Measurements from ENCODE around the gene PTAFR.

Gene PTAFR

DNA sequence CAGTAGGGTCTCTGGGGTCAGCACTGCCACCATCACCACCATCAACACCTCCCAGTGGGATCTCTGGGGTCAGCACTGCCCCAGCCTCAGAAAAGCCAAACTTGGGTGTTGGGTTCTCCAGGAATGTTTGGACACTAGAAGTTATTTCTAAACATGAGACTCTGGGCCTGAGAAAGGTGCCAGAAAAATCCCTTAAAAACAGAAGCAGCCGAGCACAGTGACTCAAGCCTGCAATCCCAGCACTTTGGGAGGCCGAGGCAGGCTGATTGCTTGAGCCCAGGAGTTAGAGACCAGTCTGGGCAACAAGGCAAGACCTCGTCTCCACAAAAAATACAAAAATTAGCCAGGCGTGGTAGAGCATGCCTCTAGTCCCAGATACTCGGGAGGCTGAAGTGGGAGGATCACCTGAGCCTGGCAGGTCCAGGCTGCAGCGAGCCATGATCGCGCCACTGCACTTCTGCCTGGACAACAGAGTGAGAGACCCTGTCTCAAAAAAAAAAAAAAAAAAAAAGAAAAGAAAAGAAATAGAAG lies 470 bp downstream of the PTAFR start:
- DNase-seq (ENCODE audit: low read depth), result no peak

DNA sequence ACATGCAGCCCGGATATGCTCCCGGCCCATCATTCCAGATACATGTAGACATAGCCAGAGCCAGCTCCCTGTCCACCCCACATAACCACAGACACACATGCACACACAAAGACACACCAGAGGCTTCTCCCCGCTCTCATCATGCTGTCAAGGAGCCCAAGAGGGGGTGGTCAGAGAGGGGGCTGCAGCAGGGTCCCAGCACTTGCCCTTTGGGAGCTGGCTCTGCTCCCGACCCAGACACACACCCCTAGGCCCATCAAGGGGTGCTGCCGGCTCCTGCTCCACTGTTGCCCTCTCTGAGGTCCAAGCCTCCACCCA lies 2.6 kb downstream of the PTAFR start:
- DNase-seq (ENCODE audit: low read depth), result no peak

DNA sequence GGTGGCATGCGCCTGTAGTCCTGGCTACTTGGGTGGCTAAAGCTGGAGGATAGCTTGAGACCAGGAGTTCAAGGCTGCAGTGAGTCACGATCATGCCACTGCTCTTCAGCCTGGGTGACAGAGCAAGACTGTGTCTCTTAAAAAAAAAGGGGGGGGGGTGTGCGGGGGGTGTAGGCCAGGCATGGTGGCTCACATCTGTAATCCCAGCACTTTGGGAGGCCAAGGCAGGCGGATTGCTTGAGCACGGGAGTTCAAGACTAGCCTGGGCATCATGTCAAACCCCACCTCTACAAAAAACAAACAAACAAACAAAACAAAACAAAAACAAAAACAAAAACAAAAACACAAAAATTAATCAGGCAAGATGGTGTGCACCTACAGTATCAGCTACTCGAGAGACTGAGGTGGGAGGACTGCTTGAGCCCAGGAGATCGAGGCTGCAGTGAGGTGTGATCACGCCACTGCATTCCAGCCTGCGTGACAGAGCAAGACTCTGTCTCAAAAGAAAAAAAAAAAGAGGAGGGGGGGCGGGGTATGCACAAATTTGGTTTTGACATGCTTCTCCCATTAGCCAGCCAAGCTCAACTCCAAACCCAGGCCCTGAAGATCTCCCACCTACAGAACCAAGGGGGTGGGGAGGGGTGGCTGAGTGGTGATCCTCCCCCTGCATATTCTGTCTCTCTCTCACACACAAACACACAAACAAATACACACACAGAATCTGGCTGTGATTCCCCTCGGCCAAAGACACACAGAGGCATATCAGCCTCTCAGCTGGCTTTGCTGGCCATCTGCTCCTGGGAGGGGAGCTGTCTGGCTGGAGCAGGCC lies 3.1 kb downstream of the PTAFR start:
- DNase-seq (ENCODE audit: low read depth), result no peak

DNA sequence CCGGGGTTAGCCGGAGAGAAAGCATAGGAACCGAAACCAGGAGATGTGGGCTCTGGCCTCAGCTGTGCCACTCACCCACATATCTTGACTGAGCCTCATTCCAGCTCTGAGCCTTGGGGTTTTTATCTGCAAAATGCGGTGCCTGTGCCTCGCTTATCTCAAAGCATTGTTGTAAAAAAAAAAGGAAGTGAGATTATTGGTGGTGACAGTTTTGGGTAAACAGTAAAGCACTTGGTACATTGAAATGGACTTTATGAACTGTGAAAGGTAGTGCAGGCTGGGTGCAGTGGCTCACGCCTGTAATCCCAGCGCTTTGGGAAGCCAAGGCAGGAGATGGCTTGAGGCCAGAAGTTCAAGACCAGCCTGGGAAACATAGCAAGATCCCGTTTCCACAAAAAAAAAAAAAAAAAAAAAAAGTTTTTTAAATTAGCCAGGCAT lies 3.8 kb downstream of the PTAFR start:
- no peak for DNase-seq (ENCODE audit: low read depth)

DNA sequence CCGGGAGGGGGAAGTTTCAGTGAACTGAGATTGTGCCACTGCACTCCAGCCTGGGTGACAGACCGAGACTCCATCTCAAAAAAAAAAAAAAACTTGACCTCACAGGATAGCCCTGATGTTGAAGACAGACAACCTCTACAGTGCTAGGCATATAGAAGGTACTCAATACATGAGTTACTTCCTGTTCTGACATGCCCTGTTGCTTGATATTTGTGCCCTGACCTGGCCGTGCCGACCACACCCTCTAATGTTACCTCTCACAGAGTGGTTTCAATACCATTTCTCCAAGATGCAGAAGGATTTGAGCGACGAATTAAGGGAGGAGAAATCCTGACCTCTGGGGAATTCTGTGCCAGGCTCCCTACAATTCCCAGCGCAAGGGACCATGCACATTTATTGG lies 5.2 kb downstream of the PTAFR start:
- DNase-seq (ENCODE audit: low read depth), result no peak

DNA sequence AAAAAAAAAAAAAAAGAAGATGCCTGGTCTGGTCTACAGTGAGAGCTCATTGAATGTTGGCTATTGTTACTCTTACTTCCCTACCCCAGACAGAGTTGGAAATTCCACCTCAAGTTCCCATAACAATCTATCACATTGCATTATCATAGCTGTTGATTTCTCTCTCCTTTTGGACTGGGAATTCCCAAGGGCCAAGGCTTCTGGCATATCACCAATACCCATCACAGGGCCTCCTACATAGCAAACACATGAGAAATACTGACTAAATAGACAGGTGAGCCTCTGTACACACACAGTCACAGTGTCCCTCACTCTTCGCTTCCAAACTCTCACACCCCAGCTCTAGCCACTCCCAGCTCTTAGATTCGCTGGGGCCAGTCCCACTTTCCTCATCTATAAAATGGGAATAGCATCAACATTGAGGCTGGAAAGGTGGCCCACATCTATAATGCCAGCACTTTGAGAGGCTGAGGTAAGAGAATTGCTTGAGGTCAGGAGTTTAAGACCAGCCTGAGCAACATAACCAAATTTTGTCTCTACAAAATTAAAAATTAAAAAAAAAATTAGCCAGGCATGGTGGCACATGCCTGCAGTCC lies 6.4 kb downstream of the PTAFR start:
- DNase-seq (ENCODE audit: low read depth), result no peak

DNA sequence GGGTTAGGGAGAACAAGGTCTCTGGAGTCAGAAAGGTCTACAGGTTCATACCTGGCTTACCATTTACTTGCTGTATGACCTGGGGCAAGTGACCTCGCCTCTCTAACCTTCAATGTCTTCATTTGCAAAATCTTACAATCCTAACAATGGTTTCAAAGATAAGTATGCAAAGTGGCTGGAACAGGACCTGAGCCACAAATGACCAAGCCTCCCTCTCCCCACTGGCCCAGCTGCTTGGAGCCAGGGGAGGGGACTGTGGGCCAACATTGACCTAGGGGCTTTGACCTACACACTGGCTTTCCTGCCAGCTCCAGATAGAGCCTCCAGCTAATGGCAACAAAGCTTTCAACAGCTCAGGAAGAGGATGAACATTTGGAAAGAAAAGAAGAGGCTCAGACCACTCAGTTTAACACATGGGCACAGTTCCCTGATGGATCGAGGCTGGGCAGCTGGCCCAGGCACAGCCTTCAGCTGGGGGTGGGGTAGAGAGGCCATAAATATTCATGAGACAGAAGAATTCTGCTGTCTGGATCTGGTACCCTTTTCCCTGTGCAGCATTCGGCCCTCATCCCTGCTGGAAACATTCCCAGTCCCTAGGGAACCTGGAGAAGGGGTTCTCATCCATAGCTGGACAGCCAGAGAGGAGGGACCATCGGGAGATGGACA lies 12.9 kb downstream of the PTAFR start:
- no peak for DNase-seq (ENCODE audit: low read depth)

DNA sequence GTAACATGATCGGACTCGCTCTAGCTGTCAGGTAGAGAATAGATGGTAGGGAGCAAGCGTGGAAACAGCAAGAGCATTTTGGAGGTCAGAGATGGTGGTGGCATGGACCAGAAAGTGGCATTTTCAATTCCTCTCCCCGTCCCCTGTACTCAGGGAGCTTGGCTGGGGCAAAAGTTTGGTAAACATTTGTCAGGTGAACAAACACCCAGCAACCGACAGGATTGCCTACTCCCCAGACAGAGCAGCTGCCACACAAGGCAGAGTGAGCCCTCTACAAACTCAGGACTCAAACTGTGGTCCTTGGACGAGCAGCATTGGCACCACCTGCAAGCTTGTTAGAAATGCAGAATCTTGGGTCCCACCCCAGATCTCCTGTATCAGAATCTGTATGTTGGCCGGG lies 14.3 kb downstream of the PTAFR start:
- DNase-seq (ENCODE audit: low read depth), result no peak

DNA sequence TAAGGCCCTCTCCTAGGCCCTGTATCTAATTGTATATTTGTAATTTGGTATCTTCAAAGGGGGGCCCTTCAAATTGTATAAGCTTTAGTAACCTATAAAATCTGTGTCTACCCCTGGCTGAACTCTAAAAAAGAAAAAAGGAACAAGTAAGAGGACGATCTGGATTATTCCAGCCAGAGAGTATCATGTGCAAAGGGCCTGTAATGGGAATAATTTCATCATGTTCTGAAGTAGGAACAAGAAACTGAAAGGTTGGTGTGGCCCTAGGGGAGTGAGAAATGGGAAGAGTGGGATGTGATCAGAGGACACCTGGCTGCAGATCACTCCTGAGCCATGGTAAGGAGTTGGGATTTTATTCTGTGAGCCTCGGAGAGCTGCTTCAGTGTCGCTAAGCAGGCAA lies 14.7 kb downstream of the PTAFR start:
- no peak for DNase-seq (ENCODE audit: low read depth)

DNA sequence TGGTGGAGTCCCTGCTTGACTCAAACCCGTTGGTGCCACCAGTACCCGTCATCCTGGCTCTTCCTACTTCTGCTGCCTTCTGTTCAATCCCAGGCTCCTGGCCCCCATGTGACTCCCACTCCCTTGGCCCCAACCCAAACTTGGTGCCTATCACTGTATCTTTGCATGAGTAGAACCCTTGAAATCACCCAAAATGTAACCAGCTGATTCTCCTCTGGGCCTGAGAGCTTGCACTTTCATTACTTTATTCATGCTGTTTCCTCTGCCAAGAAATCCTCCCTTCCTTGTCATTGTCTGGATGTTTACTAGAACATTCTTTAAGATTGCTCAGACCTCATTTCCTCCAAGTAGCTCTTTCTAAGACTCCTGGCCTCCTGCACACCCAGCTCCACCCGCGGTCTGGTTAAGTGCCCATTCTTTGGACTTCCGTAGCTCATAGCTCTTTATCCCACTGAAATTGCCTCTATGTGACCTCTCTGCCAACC lies 15.7 kb downstream of the PTAFR start:
- DNase-seq (ENCODE audit: low read depth), result no peak

DNA sequence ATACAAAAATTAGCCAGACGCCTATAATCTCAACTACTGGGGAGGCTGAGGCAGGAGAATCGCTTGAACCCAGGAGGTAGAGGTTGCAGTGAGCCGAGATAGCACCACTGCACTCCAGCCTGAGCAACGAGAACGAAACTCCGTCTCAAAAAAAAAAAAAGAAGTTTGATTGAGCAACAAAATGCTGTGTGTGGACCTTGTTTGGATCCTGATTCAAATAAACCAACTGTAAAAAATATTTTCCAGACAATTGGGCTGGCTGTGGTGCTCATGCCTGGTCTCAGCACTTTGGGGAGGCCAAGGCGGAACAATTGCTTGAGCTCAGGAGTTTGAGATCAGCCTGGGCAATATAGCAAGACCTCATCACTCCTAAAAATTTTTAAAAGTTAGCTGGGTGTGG lies 16.8 kb downstream of the PTAFR start:
- DNase-seq (ENCODE audit: low read depth), result no peak

DNA sequence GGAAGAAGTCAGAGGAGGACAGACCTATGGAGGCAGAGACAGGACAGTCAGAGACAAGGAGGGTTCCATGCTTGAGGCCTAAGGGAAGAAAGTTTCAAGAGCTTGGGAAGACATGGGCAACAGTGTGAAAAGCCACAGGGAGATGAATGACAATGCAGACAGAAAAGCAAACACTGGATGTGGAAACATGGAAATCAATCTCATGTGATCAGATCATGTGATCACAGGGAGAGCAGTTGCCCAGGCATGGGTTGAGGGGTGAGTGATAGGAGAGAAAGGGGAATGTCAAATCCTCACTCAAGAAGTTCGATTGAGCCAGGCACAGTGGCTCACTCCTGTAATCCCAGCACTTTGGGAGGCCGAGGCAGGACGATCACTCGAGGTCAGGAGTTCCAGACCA lies 17.2 kb downstream of the PTAFR start:
- no peak for DNase-seq (ENCODE audit: low read depth)

DNA sequence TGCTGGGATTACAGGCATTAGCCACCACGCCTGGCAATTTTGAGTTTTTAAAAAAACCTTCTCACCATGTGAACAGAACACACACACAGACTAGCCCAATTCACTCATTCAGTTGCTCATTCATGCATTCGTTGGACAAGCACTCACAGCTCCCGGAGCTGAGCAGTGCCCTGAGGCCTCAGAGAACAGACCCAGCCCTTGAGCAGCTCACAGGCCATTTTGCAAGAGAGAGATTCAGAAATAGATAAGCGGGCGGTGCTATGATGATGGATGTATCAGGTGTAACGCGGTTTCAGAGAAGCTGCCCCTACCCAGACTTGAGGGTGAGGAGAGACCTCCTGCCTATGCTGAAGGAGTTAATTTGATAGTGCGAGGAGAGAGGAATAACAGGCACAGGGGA lies 18.6 kb downstream of the PTAFR start:
- DNase-seq (ENCODE audit: low read depth), result no peak

DNA sequence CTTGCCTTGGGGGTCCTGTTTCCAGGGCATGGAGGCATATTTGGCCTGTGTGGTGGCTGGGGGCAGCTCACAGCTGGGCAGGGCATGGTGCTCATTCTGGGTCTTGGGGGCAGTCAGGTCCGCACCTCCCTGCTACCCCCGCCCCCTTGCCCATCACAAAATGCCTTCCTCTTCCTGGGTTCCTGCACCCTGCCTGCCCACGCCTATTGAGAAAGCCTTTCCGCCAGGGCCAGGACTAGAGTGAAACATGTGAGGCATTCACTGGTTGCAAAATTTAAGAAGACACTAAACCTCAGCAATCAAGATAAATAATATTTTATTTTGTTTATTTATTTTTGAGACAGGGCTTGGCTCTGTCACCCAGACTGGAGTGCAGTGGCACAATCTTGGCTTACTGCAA lies 19.7 kb downstream of the PTAFR start:
- DNase-seq (ENCODE audit: low read depth), result no peak

DNA sequence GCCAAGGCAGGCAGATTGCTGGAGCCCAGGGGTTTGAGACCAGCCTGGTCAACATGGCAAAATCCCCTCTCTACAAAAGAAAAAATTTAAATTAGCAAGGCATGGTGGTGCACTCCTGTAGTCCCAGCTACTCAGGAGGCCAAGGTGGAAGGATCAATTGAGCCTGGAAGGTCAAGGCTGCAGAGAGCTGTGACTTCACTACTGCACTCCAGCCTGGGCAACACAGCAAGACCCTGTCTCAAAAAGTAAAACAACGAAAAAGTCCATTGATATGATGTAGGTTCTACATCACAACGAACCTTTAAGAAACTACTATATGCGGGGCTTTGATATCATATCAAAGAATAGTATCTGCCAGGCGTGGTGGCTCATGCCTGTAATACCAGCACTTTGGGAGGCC lies 20.9 kb downstream of the PTAFR start:
- DNase-seq (ENCODE audit: low read depth), result no peak

DNA sequence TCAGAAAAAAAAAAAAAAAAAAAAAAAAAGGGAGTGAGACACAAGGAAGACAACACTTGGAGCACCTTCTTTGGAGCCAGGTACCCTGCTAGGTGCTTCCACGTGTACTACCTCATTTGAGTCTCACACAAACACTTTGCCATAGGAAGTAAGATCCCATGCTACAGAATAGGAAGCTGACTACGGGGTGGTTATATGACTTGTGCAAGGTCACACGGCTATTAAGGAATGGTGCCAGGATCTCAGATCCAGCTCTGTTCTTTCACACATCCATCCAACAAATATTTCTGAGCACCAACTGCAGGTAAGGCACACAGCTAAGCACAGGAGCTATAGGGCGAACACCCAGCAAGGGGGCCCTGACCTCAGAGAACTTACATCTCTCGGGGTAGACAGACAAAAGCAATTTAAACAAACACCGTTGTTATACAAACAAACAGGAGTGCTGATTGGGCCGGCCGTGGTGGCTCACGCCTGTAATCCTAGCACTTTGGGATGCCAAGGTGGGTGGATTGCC lies 22.4 kb downstream of the PTAFR start:
- DNase-seq (ENCODE audit: low read depth), result no peak

DNA sequence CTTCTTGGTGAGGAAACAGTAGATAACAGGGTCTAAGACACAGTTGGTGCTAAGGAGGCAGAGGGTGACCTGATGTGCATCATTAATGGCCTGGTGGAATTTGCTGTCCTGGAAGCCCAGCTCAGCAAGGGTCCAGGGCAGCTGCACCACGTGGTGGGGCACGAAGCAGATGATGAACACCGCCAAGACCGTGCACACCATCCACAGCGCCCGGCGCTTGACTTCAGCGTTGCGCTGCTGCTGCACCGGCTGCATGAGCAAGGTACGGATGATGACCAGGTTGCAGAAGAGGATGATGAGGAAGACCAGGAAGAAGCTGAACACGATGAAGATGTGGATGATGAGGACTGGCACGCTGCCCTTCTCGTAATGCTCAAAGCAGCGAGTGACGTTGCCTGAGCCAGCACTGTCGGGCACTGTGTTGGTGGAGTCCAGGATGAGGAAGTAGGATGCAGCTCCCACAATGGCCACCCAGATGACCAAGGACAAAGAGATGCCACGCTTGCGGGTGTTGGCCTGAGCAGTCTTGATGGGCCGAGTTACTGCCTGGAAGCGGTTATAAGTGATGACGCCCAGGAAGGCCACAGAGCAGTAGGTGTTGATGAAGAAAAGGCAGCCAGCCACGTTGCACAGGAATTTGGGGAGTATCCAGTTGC lies 26.2 kb downstream of the PTAFR start:
- DNase-seq (ENCODE audit: low read depth), result no peak

DNA sequence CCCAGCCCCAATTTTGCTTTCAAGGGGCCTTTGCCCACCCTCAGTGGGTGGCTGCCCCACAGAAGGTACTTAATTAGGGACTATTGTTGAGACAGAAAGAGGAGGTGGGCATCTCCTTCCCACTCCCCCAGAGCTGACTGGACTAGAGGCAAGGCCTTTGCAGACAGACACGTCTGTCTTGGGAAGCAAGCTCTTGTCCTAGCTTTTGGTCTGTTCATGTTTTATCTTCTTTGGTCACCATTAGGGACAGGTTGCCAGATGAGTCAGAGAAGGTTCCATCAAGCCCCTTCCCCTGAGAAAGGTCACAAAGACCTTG lies 27.7 kb downstream of the PTAFR start:
- no peak for DNase-seq (ENCODE audit: low read depth)

DNA sequence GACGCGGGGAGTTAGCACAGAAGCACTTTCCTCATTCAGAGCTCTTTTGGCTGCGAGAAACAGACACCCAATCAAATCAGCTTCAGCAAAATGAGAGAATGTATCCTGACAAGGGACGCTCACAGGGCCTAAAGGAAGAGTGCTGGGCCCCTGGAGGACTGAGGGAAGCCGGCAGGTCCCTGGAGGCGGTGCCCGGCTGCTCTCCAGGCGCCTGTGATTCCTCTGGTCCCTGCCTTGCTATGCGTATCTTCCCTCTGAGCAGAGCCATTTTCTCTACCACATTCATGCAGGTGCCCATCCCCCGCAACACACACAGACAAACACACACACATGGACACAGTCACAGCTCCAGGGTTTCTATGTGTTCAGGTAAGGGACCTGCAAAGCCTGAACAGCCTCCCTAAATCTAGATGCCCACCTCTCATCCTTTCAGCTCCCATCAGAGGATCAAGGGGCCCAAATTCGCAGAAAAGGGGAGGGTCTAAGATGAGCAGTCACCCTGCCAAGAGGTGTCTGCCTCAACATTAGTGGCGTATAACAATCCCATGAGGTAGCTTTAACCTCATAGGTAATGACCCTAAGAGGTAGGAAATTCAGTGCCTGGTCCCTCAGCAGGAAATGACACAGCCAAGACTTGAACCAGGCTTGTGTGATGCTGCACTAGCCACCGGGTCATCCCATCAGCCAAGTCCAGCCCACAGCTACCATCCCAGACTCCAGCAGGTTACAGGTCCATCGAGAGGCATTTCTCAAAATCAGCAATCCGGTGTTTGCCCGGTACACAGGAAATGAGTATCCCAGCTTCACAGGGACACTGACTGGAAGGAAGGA lies 29.0 kb downstream of the PTAFR start:
- no peak for DNase-seq (ENCODE audit: low read depth)

DNA sequence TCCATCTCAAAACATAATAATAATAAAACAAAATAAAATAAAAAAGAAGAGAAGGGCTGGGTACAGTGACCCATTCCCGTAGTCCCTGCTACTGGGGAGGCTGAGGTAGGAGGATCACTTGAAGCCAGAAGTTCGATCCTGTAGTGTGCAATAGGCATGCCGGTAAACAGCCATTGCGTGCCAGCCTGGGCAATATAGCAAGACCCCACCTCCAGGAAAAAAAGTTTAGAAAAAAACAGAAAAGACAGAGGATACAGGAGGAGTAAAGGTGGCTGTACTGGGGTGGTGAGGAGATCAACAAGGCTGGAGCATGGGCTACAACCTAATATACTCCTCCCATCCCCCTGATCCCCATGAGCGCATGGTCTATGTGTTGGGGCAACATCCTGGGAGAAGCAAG lies 30.8 kb downstream of the PTAFR start:
- no peak for DNase-seq (ENCODE audit: low read depth)
